ENCODE data around the gene SHISAL2A. TPM values are rescaled to one million over a fixed set of nuclear protein-coding genes. Genes with fewer than 3 reads are reported as not detected.

The SHISAL2A gene
- total RNA-seq, 1 experiment from 2014 or later = not detected

GRCh38 chr1:52601991-52602855, 30.7 kb upstream of the SHISAL2A start, which contains the start of gene GPX7:
TSS of gene GPX7 (plus strand) at chr1:52602371. CDS start at chr1:52602410, 39 bp downstream.
- Histone ChIP-seq H3K4me3 (peak within 1 kb of the TSS; percentile 51), H3K36me3 (peaks cover 6% of the 10 kb centered on the region), H3K4me1 (replicated peaks) (peaks cover 28% of the 10 kb centered on the region), H3K27me3 (replicated peaks) (no peaks in the 10 kb centered on the region), H3K9me3 (replicated peaks) (no peaks in the 10 kb centered on the region), H3K27ac (peak within 1 kb of the TSS; percentile 71)
- peak; percentile 21 to 59 for DNase-seq (ENCODE audit: low read depth in 1 of 2, low spot score in 2 of 2)

GRCh38 chr1:52602856-52603600, 29.9 kb upstream of the SHISAL2A start:
- Histone ChIP-seq H3K27me3 (replicated peaks) (no peaks in the 10 kb centered on the region), H3K36me3 (peaks cover 6% of the 10 kb centered on the region), H3K27ac (peak overlapping the region; percentile 71; the same call in 1 of the 2 replicates), H3K4me3 (peak overlapping the region; percentile 51), H3K9me3 (replicated peaks) (no peaks in the 10 kb centered on the region), H3K4me1 (replicated peaks) (peaks cover 28% of the 10 kb centered on the region)
- DNase-seq (ENCODE audit: low read depth in 1 of 2, low spot score in 2 of 2) = peak in 1 of 2 experiments; percentile 34

- no peaks in the 10 kb centered on the region for H3K27me3 ChIP-seq (replicated peaks)
- H3K4me3 ChIP-seq = no peak overlapping the region
- peaks cover 10% of the 10 kb centered on the region for H3K36me3 ChIP-seq
- no peak for DNase-seq (ENCODE audit: low read depth in 1 of 2, low spot score in 2 of 2)
- H3K27ac ChIP-seq = no peak overlapping the region
- peaks cover 28% of the 10 kb centered on the region for H3K4me1 ChIP-seq (replicated peaks)
- H3K9me3 ChIP-seq (replicated peaks) = no peaks in the 10 kb centered on the region
Observed at GRCh38 chr1:52603630-52604029, 29.3 kb upstream of the SHISAL2A start.

- Histone ChIP-seq H3K27ac (no peak overlapping the region), H3K9me3 (replicated peaks) (no peaks in the 10 kb centered on the region), H3K36me3 (peaks cover 10% of the 10 kb centered on the region), H3K4me1 (replicated peaks) (peaks cover 28% of the 10 kb centered on the region), H3K4me3 (no peak overlapping the region), H3K27me3 (replicated peaks) (no peaks in the 10 kb centered on the region)
- no peak for DNase-seq (ENCODE audit: low read depth in 1 of 2, low spot score in 2 of 2)
Observed at GRCh38 chr1:52604063-52604770, 28.8 kb upstream of the SHISAL2A start.

- Histone ChIP-seq H3K27ac (no peak overlapping the region), H3K4me3 (no peak overlapping the region), H3K36me3 (no peaks in the 10 kb centered on the region), H3K4me1 (replicated peaks) (peaks cover 8% of the 10 kb centered on the region; the same call in 1 of the 2 replicates), H3K27me3 (replicated peaks) (no peaks in the 10 kb centered on the region), H3K9me3 (replicated peaks) (no peaks in the 10 kb centered on the region)
- DNase-seq (ENCODE audit: low read depth in 1 of 2, low spot score in 2 of 2) = no peak
Observed at GRCh38 chr1:52613636-52614373, 19.2 kb upstream of the SHISAL2A start.

GRCh38 chr1:52614671-52615070, 18.3 kb upstream of the SHISAL2A start:
- Histone ChIP-seq H3K4me3 (no peak overlapping the region), H3K27ac (no peak overlapping the region), H3K36me3 (no peaks in the 10 kb centered on the region), H3K27me3 (replicated peaks) (no peaks in the 10 kb centered on the region), H3K9me3 (replicated peaks) (no peaks in the 10 kb centered on the region), H3K4me1 (replicated peaks) (peaks cover 8% of the 10 kb centered on the region; the same call in 1 of the 2 replicates)
- no peak for DNase-seq (ENCODE audit: low read depth in 1 of 2, low spot score in 2 of 2)

GRCh38 chr1:52615489-52616042, 17.4 kb upstream of the SHISAL2A start:
- Histone ChIP-seq H3K27me3 (replicated peaks) (no peaks in the 10 kb centered on the region), H3K4me3 (no peak overlapping the region), H3K4me1 (replicated peaks) (peaks cover 8% of the 10 kb centered on the region; the same call in 1 of the 2 replicates), H3K27ac (no peak overlapping the region), H3K36me3 (no peaks in the 10 kb centered on the region), H3K9me3 (replicated peaks) (peaks cover 3% of the 10 kb centered on the region; the same call in 1 of the 2 replicates)
- DNase-seq (ENCODE audit: low read depth in 1 of 2, low spot score in 2 of 2) = no peak

GRCh38 chr1:52621950-52622349, 11.0 kb upstream of the SHISAL2A start:
- H3K27me3 ChIP-seq (replicated peaks) = no peaks in the 10 kb centered on the region
- DNase-seq (ENCODE audit: low read depth in 1 of 2, low spot score in 2 of 2) = no peak
- no peak overlapping the region for H3K4me3 ChIP-seq
- H3K27ac ChIP-seq = no peak overlapping the region
- peaks cover 14% of the 10 kb centered on the region for H3K9me3 ChIP-seq (replicated peaks)
- no peaks in the 10 kb centered on the region for H3K36me3 ChIP-seq
- no peaks in the 10 kb centered on the region; the same call in 1 of the 2 replicates for H3K4me1 ChIP-seq (replicated peaks)

- Histone ChIP-seq H3K27me3 (replicated peaks) (no peaks in the 10 kb centered on the region), H3K4me3 (no peak overlapping the region), H3K9me3 (replicated peaks) (peaks cover 14% of the 10 kb centered on the region), H3K27ac (no peak overlapping the region), H3K36me3 (no peaks in the 10 kb centered on the region), H3K4me1 (replicated peaks) (peaks cover 15% of the 10 kb centered on the region)
- DNase-seq (ENCODE audit: low read depth in 1 of 2, low spot score in 2 of 2) = no peak
Observed at GRCh38 chr1:52623812-52624211, 9.2 kb upstream of the SHISAL2A start.

GRCh38 chr1:52627028-52627427, 5.9 kb upstream of the SHISAL2A start:
- H3K4me1 ChIP-seq (replicated peaks) = peaks cover 45% of the 10 kb centered on the region
- H3K36me3 ChIP-seq = no peaks in the 10 kb centered on the region
- peaks cover 7% of the 10 kb centered on the region for H3K9me3 ChIP-seq (replicated peaks)
- no peaks in the 10 kb centered on the region for H3K27me3 ChIP-seq (replicated peaks)
- no peak for DNase-seq (ENCODE audit: low read depth in 1 of 2, low spot score in 2 of 2)
- H3K27ac ChIP-seq = no peak overlapping the region
- no peak overlapping the region for H3K4me3 ChIP-seq

- Histone ChIP-seq H3K9me3 (replicated peaks) (peaks cover 2% of the 10 kb centered on the region), H3K4me3 (no peak overlapping the region), H3K4me1 (replicated peaks) (peaks cover 48% of the 10 kb centered on the region), H3K36me3 (no peaks in the 10 kb centered on the region), H3K27ac (peak overlapping the region; percentile 43), H3K27me3 (replicated peaks) (no peaks in the 10 kb centered on the region)
- DNase-seq (ENCODE audit: low read depth in 1 of 2, low spot score in 2 of 2) = peak; percentile 88 to 97
Observed at GRCh38 chr1:52628614-52629324, 4.2 kb upstream of the SHISAL2A start.

- H3K27ac ChIP-seq = peak overlapping the region; percentile 43
- no peaks in the 10 kb centered on the region for H3K9me3 ChIP-seq (replicated peaks)
- no peaks in the 10 kb centered on the region for H3K36me3 ChIP-seq
- H3K27me3 ChIP-seq (replicated peaks) = no peaks in the 10 kb centered on the region
- H3K4me1 ChIP-seq (replicated peaks) = peaks cover 48% of the 10 kb centered on the region
- H3K4me3 ChIP-seq = 0 out of 2 replicates have a peak overlapping the region, but pooled peaks have one; percentile 0
- DNase-seq (ENCODE audit: low read depth in 1 of 2, low spot score in 2 of 2) = peak in 1 of 2 experiments; percentile 88
Observed at GRCh38 chr1:52629325-52629643, 3.7 kb upstream of the SHISAL2A start.
